Measurements from ENCODE around the gene DCAF7.

- TF ChIP-seq CTCF (conservative IDR thresholded peaks at IDR 0.05) (no peak), ZFX (IDR thresholded peaks at IDR 0.05) (no peak)
Observed at GRCh38 chr17:63514974-63515373, 35.3 kb upstream of the DCAF7 start.
